HG02759 (cell line): Measurements from ENCODE around the gene SHROOM4.

Source experiments
- ATAC-seq: cut with Tn5 transposase; IDR thresholded peaks from one replicate; pipeline ENCODE4 v1.9.1; 2021; ENCODE audit warnings: mild to moderate bottlenecking, moderate library complexity; ENCODE audit not compliant: unreplicated experiment

Gene SHROOM4

GRCh38 chrX:50622751-50623150 is 191.2 kb downstream of the SHROOM4 start:
- ATAC-seq, result no peak

- no peak for ATAC-seq
Measured at GRCh38 chrX:50618788-50619558, 195.0 kb downstream of the SHROOM4 start.

DNA sequence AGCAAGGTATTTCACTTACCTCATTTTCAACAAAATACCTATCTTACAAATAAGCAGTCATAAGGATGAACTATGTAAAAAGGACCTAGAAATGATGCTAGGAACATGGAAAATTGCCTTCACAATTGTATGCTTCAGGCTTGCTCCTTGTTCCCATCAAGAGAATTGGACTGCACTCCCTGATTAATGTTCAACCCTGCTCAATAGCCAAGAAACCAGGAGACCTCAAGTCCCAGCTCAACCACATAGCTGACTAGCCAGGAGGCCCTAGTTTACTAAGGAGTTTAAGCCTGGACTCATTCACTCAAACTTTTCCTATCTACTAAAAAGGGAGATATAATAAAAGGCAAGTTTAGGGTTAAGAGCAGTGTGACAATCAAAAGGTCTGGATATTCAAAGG is 196.8 kb downstream of the SHROOM4 start:
- no peak for ATAC-seq

GRCh38 chrX:50615570-50616158 is 198.3 kb downstream of the SHROOM4 start:
- ATAC-seq, result no peak

GRCh38 chrX:50614460-50614859 is 199.5 kb downstream of the SHROOM4 start:
- ATAC-seq, result no peak

DNA sequence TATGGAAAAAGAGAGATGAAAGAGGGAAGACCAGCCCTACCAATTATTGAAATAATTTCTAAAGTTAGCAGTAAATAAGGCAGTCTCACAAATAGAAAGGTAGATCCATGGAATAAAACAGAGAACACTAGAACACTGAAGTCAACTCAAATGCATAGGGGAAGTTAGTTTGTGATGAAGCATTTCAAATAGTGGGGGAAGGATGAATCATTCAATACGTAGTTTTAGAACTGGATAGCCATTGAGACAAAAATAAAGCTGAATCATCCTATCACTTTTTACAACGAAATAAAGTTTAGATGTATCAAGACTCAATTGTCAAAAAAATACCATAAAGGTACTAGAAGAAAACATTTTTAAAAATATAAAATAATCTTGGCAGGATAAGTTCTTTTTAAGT is 200.1 kb downstream of the SHROOM4 start:
- no peak for ATAC-seq

DNA sequence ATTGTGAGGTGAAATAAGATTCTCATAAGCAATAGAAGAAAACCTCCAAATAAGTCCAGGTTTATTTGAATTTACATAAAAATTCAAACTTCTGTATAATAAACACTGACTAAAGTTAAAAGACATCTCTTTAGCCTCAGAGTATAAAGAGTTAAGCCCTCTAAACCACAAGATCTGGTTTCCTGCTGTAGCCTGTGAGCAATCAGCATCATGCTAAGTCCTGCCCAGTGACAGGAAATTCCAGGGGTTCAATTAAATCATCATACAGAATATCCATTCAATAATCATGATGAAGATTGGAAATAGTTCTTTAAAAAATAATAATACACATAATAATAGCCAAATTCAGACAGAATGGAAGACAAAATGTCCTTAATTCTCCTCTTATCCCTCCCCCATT is 204.2 kb downstream of the SHROOM4 start:
- ATAC-seq, result no peak

- ATAC-seq, result no peak
Measured at GRCh38 chrX:50606300-50606950, 207.6 kb downstream of the SHROOM4 start.

- ATAC-seq, result no peak
Measured at GRCh38 chrX:50596056-50596455, 217.9 kb downstream of the SHROOM4 start.

DNA sequence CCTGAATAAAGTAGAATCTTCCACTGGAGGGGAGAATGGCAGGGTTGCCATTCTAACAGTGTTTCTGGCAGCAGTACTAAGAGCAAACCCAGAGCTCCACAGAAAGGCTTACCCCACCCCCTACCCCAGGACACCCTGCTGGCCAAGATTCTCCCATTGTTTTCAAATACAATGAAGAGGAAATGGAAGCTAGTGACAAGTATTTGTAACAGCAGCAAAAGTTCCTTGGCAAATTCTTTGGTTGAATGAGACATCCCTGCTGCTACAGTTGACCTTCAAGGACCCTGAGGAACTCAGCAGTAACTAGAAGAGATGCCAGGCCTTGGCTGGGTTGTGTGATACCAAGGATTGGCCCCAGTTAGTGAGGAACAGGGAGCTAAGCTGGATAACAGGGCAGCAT is 219.2 kb downstream of the SHROOM4 start:
- ATAC-seq, result no peak

- no peak for ATAC-seq
Measured at GRCh38 chrX:50586980-50587379, 227.0 kb downstream of the SHROOM4 start.

GRCh38 chrX:50586407-50586806 is 227.6 kb downstream of the SHROOM4 start:
- ATAC-seq, result no peak

GRCh38 chrX:50581405-50581804 is 232.6 kb downstream of the SHROOM4 start:
- no peak for ATAC-seq

- no peak for ATAC-seq
Measured at GRCh38 chrX:50579955-50580354, 234.0 kb downstream of the SHROOM4 start.

DNA sequence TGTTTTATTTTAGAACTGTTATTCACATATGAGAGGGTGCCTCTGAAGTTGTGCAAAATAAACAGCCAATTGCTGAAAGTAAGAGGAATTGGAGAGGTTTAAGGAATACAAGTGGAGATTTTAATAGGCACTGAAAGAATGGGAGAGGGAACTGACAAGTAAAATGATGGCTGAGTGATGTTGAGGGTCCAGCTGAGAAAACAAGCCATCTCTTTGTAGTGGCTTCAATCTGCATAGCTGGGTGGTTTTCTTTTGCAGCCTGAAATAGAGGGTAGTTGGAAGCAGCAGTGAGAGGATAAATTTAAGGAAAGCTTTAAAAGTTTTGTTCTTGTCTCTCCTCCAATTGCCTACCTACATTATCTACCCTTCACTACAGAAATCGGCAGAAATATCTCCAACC is 236.7 kb downstream of the SHROOM4 start:
- ATAC-seq, result no peak

- no peak for ATAC-seq
Measured at GRCh38 chrX:50567636-50568035, 246.4 kb downstream of the SHROOM4 start.

DNA sequence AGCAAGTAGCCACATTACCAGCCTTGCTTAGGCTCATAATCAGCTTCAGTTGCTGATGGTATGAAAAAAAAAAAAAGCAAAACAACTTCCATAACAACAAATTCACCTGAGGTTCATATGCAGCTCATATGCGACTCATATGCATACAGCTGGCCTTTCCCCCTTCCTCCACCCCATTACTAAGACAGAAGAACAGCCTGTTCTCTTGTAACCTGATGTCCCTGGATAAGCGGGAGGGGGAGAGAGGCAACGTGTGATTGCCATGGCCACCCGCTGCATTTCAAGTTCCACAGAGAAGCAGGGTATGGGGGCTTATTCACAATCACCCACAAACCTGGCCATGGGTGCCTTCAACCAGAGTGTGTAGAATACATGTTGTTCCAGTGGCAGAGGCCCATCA is 248.3 kb downstream of the SHROOM4 start:
- ATAC-seq, result no peak
